Right kidney (tissue), 9 donors: Measurements from ENCODE around the gene EPS8L2.

Source experiments
- DNase-seq: peaks from one replicate; pipeline ENCODE4 v3.0.0-alpha.2; 2016
- long read RNA-seq, 8 donors: transcript quantifications; one replicate each; lab custom pipeline, GENCODE V29; 2026

EPS8L2 gene
- long read RNA-seq, donor 1, transcript EPS8L2-201 (21 exons, 3,148 nt): major isoform, 7 of 17 reads
- long read RNA-seq, donor 1, partial matches to known transcripts: 5 of 17 reads
- long read RNA-seq, donor 1, other reads (novel, unspliced or antisense): 0 of 17 reads
- long read RNA-seq, donor 2, partial matches to known transcripts: 35 of 37 reads
- long read RNA-seq, donor 2, other reads (novel, unspliced or antisense): 0 of 37 reads
- long read RNA-seq, donor 3, partial matches to known transcripts: 5 of 12 reads
- long read RNA-seq, donor 3, other reads (novel, unspliced or antisense): 0 of 12 reads
- long read RNA-seq, donor 4, transcript EPS8L2-201 (21 exons, 3,148 nt): major isoform, 7 of 15 reads
- long read RNA-seq, donor 4, partial matches to known transcripts: 5 of 15 reads
- long read RNA-seq, donor 4, other reads (novel, unspliced or antisense): 0 of 15 reads
- long read RNA-seq, donor 5, transcript EPS8L2-201 (21 exons, 3,148 nt): major isoform, 12 of 22 reads
- long read RNA-seq, donor 5, partial matches to known transcripts: 5 of 22 reads
- long read RNA-seq, donor 5, other reads (novel, unspliced or antisense): 0 of 22 reads
- long read RNA-seq, donor 6, partial matches to known transcripts: 35 of 43 reads
- long read RNA-seq, donor 6, other reads (novel, unspliced or antisense): 0 of 43 reads
- long read RNA-seq, donor 7, transcript EPS8L2-201 (21 exons, 3,148 nt): major isoform, 8 of 55 reads
- long read RNA-seq, donor 7, partial matches to known transcripts: 31 of 55 reads
- long read RNA-seq, donor 7, other reads (novel, unspliced or antisense): 0 of 55 reads
- long read RNA-seq, donor 8, transcript EPS8L2-201 (21 exons, 3,148 nt): major isoform, 8 of 26 reads
- long read RNA-seq, donor 8, partial matches to known transcripts: 12 of 26 reads
- long read RNA-seq, donor 8, other reads (novel, unspliced or antisense): 0 of 26 reads

- DNase-seq: peak; percentile 31
Observed at GRCh38 chr11:705646-706438, at the start of gene EPS8L2. EPS8L2 (plus strand) TSS chr11:706231; CDS start chr11:709408, 3,177 bp downstream.

GRCh38 chr11:656426-656825, 49.6 kb upstream of the EPS8L2 start:
- no peak for DNase-seq

- DNase-seq: no peak
Observed at GRCh38 chr11:656866-657265, 49.2 kb upstream of the EPS8L2 start.

GRCh38 chr11:657691-658126, 48.3 kb upstream of the EPS8L2 start:
- no peak for DNase-seq

GRCh38 chr11:659532-660085, 46.4 kb upstream of the EPS8L2 start:
- no peak for DNase-seq

- DNase-seq: no peak
Observed at GRCh38 chr11:660281-660680, 45.8 kb upstream of the EPS8L2 start.

- no peak for DNase-seq
Observed at GRCh38 chr11:660681-661444, 45.2 kb upstream of the EPS8L2 start.

- DNase-seq: no peak
Observed at GRCh38 chr11:662689-663274, 43.2 kb upstream of the EPS8L2 start.

- no peak for DNase-seq
Observed at GRCh38 chr11:665062-665703, 40.8 kb upstream of the EPS8L2 start.

GRCh38 chr11:665704-666281, 40.2 kb upstream of the EPS8L2 start:
- no peak for DNase-seq

- DNase-seq: no peak
Observed at GRCh38 chr11:673866-674265, 32.2 kb upstream of the EPS8L2 start.

- DNase-seq: no peak
Observed at GRCh38 chr11:674406-674805, 31.6 kb upstream of the EPS8L2 start.

- DNase-seq: no peak
Observed at GRCh38 chr11:678297-678696, 27.7 kb upstream of the EPS8L2 start.

- DNase-seq: no peak
Observed at GRCh38 chr11:679271-680207, 26.5 kb upstream of the EPS8L2 start.

GRCh38 chr11:680476-680875, 25.6 kb upstream of the EPS8L2 start:
- no peak for DNase-seq

GRCh38 chr11:680970-681369, 25.1 kb upstream of the EPS8L2 start:
- DNase-seq: no peak

- DNase-seq: no peak
Observed at GRCh38 chr11:686451-687243, 19.4 kb upstream of the EPS8L2 start.

GRCh38 chr11:687751-688150, 18.3 kb upstream of the EPS8L2 start:
- DNase-seq: no peak
